ENCODE results near the gene TXNRD2.

- TF ChIP-seq CTCF (IDR thresholded peaks at IDR 0.05) (no peak), POLR2A (IDR thresholded peaks at IDR 0.05) (no peak)
These were observed 9.7 kb upstream of the TXNRD2 start for GRCh38 chr22:19951346-19951745.

Data from thyroid gland (tissue), 4 donors.